ENCODE measurements around the gene GIPC3.
"Not testable (repeated sequence)": the region's sequence is repeated elsewhere in the genome, so short reads cannot be mapped to it uniquely, and the experiment has no call there.

Gene GIPC3

GRCh38 chr19:3575949-3576673 lies 9.2 kb upstream of the GIPC3 start:
- no peaks in the 10 kb centered on the region for H3K9me3 ChIP-seq
- no peak for TF ChIP-seq CTCF (IDR thresholded peaks at IDR 0.05)
- peaks cover 5 to 59% (median 34%) of the 10 kb centered on the region in 4 donors for H3K4me1 ChIP-seq
- no peak for DNase-seq
- H3K27me3 ChIP-seq = no peaks in the 10 kb centered on the region
- intact Hi-C loops (cut with DNase I; ENCODE audit: low total_unique reads) = loop anchor here (5.0 kb wide), 1 partner anchor 41 kb away; no protein-coding TSS in a partner anchor
- H3K27ac ChIP-seq = peak overlapping the region in 1 of 2 donors; percentile 54
- peak overlapping the region; percentile 20 to 37 for H3K4me3 ChIP-seq
- peaks cover 0 to 40% (median 0%) of the 10 kb centered on the region in 3 donors for H3K36me3 ChIP-seq

DNA sequence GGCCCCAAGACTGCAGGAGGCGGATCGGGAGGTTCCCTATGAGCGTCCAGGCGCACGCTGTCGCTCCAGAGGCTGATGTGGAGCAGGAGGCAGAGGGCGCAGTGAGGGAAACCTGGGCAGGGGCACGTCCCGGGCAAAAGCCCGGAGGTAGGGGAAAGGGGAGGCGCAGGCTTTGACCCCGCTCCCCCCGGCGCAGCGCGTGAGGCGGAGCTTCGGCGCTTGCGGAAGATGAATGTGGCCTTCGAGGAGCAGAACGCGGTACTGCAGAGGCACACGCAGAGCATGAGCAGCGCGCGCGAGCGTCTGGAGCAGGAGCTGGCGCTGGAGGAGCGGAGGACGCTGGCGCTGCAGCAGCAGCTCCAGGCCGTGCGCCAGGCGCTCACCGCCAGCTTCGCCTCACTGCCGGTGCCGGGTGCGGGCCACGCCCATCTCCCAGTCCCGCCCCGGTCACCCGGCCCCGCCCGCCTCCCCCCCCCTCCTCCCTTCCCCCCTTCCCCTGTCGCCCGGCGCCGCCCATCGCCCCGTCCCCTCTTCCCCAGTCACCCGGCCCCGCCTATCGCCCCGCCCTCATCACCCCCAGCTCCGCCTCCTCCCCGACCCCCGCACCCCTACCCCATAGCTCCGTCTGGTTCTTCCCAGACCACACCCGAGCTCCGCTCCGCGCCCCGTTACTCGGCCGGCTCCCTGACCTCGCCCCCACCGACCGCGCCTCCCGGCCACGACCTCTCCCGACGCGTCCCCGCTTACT lies 8.4 kb upstream of the GIPC3 start:
- no peak for TF ChIP-seq CTCF (IDR thresholded peaks at IDR 0.05)
- peak overlapping the region; percentile 20 to 37 for H3K4me3 ChIP-seq
- peak in 1 of 2 donors; percentile 82 for DNase-seq
- peaks cover 5 to 58% (median 29%) of the 10 kb centered on the region in 4 donors for H3K4me1 ChIP-seq
- H3K9me3 ChIP-seq = no peaks in the 10 kb centered on the region
- intact Hi-C loops (cut with DNase I; ENCODE audit: low total_unique reads) = loop anchor here (5.0 kb wide), 1 partner anchor 40 kb away; no protein-coding TSS in a partner anchor
- no peaks in the 10 kb centered on the region for H3K27me3 ChIP-seq
- H3K27ac ChIP-seq = peak overlapping the region; percentile 19 to 54
- peaks cover 0 to 40% (median 0%) of the 10 kb centered on the region in 3 donors for H3K36me3 ChIP-seq

DNA sequence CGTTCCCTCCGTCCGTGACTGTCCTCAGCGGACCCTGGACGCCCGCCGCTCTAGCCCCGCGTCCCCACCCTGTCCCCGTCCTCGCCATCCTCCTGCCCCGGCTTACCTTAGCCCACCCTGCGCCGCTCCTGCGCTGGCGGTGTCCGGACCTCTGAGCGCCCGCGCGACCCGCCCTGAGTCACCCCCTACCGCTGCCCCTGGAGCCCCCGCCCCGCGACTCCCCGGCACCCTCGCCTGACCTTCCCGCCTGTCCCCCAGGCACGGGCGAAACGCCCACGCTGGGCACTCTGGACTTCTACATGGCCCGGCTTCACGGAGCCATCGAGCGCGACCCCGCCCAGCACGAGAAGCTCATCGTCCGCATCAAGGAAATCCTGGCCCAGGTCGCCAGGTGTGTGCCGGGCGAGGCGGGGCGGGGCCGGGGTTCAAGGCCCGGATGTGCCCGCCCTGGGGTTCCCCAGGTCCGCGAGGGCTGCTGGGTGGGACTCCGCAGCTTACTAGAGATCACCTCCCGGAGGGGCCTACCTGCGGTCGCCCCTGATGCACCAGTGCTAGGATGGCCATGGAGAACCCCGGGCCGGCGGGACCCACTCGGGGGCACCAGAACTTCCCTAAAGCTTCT lies 7.4 kb upstream of the GIPC3 start:
- intact Hi-C loops (cut with DNase I; ENCODE audit: low total_unique reads) = loop anchor here (5.0 kb wide), 1 partner anchor 39 kb away; no protein-coding TSS in a partner anchor

GRCh38 chr19:3578390-3578789 lies 6.9 kb upstream of the GIPC3 start:
- H3K36me3 ChIP-seq = peaks cover 0 to 40% (median 0%) of the 10 kb centered on the region in 3 donors
- DNase-seq = no peak
- no peaks in the 10 kb centered on the region for H3K9me3 ChIP-seq
- peaks cover 4 to 52% (median 23%) of the 10 kb centered on the region in 4 donors for H3K4me1 ChIP-seq
- no peaks in the 10 kb centered on the region for H3K27me3 ChIP-seq
- TF ChIP-seq CTCF (IDR thresholded peaks at IDR 0.05) = no peak
- intact Hi-C loops (cut with DNase I; ENCODE audit: low total_unique reads) = loop anchor here (5.0 kb wide), 1 partner anchor 39 kb away; no protein-coding TSS in a partner anchor
- H3K4me3 ChIP-seq = no peak overlapping the region
- peak overlapping the region; percentile 55 to 63 for H3K27ac ChIP-seq

More for the DNA sequence above, 7.4 kb upstream of the GIPC3 start:
- H3K27ac ChIP-seq = no peak overlapping the region
- H3K9me3 ChIP-seq = no peaks in the 10 kb centered on the region
- DNase-seq = no peak
- peaks cover 0 to 40% (median 0%) of the 10 kb centered on the region in 3 donors for H3K36me3 ChIP-seq
- no peak for TF ChIP-seq CTCF (IDR thresholded peaks at IDR 0.05)
- no peak overlapping the region for H3K4me3 ChIP-seq
- peaks cover 5 to 53% (median 24%) of the 10 kb centered on the region in 4 donors for H3K4me1 ChIP-seq
- H3K27me3 ChIP-seq = no peaks in the 10 kb centered on the region

DNA sequence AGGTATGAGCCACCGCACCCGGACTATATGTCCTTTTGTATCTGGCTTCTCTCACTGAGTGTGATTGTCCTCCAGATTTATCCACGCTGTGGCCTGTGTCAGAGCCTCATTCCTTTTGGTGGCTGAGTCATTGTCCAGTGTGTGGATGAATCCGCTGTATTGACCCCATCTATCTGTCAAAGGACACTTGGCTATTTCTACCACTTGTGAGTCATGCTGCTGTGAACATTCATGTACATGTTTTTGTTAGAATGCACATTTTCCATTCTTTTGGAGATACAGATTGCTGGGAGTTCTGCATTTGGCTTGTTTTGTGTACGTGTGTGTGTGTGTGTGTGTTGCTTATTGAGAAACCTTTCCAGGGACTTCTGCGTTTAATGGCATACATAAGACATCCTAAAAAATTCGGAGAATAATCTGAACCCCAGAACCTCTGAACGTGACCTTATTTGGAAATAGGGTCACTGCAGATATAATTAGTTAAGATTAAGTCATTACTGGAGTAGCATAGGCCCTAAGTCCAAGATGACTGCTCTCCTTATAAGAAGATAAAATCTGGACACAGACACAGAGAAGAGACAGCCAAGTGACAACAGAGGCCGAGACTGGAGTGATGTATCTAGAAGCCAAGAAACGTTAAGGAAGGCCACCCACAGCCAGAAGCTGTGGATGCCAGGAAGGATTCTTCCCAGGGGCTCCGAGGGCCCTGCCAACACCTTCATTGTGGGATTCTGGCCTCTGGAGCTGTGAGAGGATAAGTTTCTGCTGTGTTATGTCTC lies 4.9 kb upstream of the GIPC3 start:
- TF ChIP-seq CTCF (IDR thresholded peaks at IDR 0.05) = no peak
- Histone ChIP-seq H3K4me1 (peaks cover 0 to 41% (median 20%) of the 10 kb centered on the region in 4 donors), H3K36me3 (peaks cover 0 to 34% (median 0%) of the 10 kb centered on the region in 3 donors), H3K27me3 (peaks cover 0 to 4% of the 10 kb centered on the region in 2 donors), H3K9me3 (no peaks in the 10 kb centered on the region), H3K4me3 (no peak overlapping the region), H3K27ac (peak overlapping the region; percentile 55 to 63)
- intact Hi-C loops (cut with DNase I; ENCODE audit: low total_unique reads) = no loop called here
- DNase-seq = peak in 1 of 2 donors; percentile 51

DNA sequence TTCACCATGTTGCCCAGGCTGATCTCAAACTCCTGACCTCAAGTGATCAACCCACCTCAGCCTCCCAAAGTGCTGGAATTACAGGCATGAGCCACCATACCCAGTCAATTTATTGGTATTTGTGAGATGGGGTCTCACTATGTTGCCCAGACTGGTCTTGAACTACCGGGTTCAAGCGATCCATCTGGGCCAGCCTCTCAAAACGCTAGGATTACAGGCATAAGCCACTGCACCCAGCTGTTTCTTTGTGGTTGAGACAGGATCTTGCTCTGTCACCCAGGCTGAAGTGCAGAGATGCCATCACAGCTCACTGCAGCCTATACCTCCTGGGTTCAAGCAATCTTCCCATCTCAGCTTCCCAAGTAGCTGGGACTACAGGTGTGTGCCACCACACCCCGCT lies 3.5 kb upstream of the GIPC3 start:
- H3K27me3 ChIP-seq; H3K4me3 ChIP-seq; intact Hi-C loops (cut with DNase I; ENCODE audit: low total_unique reads); H3K9me3 ChIP-seq; H3K27ac ChIP-seq; DNase-seq: not testable (repeated sequence)
- peaks cover 0 to 42% (median 22%) of the 10 kb centered on the region in 4 donors for H3K4me1 ChIP-seq
- H3K36me3 ChIP-seq = peaks cover 0 to 20% (median 0%) of the 10 kb centered on the region in 3 donors

- DNase-seq; H3K27ac ChIP-seq; H3K27me3 ChIP-seq; H3K36me3 ChIP-seq; H3K9me3 ChIP-seq; H3K4me3 ChIP-seq; intact Hi-C loops (cut with DNase I; ENCODE audit: low total_unique reads): not testable (repeated sequence)
- H3K4me1 ChIP-seq = peaks cover 0 to 42% (median 25%) of the 10 kb centered on the region in 4 donors
Measured at GRCh38 chr19:3584036-3584802, 1.1 kb upstream of the GIPC3 start.
